ENCODE measurements around the gene PRF1. TPM values are rescaled to one million over a fixed set of nuclear protein-coding genes. Genes with fewer than 3 reads are reported as not detected.

PRF1 gene
- polyA plus RNA-seq, 4 donors, result 0.87 to 2.4 (median 1.6) TPM

DNA sequence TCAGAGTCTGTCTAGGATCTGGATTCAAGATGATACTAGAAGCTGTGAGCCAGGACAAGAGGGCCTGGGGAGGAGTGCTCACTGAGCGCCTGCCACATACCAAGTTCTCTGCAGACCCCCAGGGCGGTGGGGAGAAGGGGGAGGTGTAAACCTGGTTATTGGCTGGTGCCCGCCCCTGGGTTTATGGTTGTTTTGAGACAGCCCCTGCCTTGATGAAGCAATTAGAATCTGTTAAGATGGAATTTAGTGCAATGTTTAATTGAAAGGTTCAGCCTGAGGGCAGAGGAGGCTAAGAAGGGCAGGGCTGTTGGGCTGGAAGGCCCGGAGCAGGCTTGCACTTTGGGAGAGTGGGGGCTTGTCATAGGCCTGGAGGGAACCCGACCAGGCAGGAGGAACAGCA is 42.7 kb downstream of the PRF1 start:
- Histone ChIP-seq H3K27me3 (ENCODE audit: control insufficient read depth in 3 of 3, insufficient read depth in 3 of 3, low read length in 3 of 3) (no peaks in the 10 kb centered on the region), H3K4me3 (ENCODE audit: low read depth in 1 of 3, low read length in 3 of 3) (no peak overlapping the region), H3K9me3 (ENCODE audit: control insufficient read depth in 2 of 2, insufficient read depth in 1 of 2, low read depth in 1 of 2, low read length in 1 of 2) (no peaks in the 10 kb centered on the region), H3K27ac (ENCODE audit: low read depth in 1 of 3, low read length in 2 of 3) (no peak overlapping the region), H3K4me1 (ENCODE audit: control insufficient read depth in 3 of 3, insufficient read depth in 2 of 3, low read depth in 1 of 3, low read length in 2 of 3) (peaks cover 0 to 20% (median 0%) of the 10 kb centered on the region in 3 donors), H3K36me3 (ENCODE audit: control insufficient read depth in 3 of 3, insufficient read depth in 2 of 3, low read depth in 1 of 3, low read length in 3 of 3) (peaks cover 0 to 14% (median 0%) of the 10 kb centered on the region in 3 donors)
- WGBS, 3 donors, result 80 to 86% (median 82%) methylated on average over 5 of the region's 5 CpGs
- DNase-seq (no peak), FAIRE-seq (no peak)

DNA sequence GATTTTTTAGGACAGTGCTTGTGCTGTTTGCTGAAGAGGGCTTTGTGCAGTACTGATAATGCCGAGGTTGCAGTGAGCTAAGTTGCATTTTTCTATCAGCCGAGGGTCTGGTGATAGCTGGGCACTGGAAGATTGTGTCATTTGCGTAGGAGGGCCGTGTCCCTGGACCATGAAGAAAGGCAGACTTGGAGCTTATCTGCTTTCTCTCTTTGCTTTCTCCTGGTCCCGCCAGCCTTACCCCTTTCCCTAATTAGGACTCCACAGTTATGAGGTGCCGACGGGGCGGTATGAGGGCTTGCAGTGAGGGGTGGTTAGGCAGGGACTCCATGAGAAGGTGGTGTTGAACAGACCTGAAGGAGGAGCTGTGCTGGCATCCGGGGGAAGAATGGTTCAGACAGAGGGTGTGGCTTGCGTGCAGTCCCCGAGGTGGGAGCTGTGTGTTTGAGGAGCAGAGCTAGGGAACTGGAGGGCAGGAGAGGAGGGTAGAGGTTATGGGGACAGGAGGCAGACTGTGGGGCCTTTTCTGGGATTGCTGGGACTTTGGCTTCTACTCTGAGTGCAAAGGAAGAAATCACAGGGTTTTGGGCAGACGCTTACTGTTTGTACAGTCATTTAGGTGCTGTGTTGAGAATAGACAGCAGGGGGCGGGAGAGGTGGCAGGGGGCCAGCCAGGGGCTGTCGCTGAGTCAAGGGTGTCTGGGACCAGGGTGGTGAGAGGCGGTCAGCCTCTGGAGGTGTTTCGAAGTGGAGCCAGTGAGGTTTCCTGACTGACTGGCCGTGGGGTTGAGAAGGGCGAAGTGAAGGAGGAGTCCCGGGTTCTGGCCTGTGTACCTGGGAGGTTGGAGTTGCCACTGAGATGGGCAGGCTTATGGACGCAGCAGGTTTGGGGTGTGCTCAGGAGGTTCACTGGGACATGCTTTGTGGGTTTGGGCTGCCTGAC is 43.4 kb downstream of the PRF1 start:
- H3K4me1 ChIP-seq (ENCODE audit: control insufficient read depth in 3 of 3, insufficient read depth in 2 of 3, low read depth in 1 of 3, low read length in 2 of 3), result peaks cover 0 to 20% (median 0%) of the 10 kb centered on the region in 3 donors
- H3K4me3 ChIP-seq (ENCODE audit: low read depth in 1 of 3, low read length in 3 of 3), result no peak overlapping the region
- 22 to 38% (median 23%) methylated on average over 20 of the region's 20 CpGs for WGBS, 3 donors
- no peaks in the 10 kb centered on the region for H3K27me3 ChIP-seq (ENCODE audit: control insufficient read depth in 3 of 3, insufficient read depth in 3 of 3, low read length in 3 of 3)
- DNase-seq (peak; percentile 48 to 68), FAIRE-seq (no peak)
- H3K27ac ChIP-seq (ENCODE audit: low read depth in 1 of 3, low read length in 2 of 3), result peak overlapping the region in 1 of 3 donors; percentile 25
- H3K36me3 ChIP-seq (ENCODE audit: control insufficient read depth in 3 of 3, insufficient read depth in 2 of 3, low read depth in 1 of 3, low read length in 3 of 3), result peaks cover 0 to 8% (median 0%) of the 10 kb centered on the region in 3 donors
- H3K9me3 ChIP-seq (ENCODE audit: control insufficient read depth in 2 of 2, insufficient read depth in 1 of 2, low read depth in 1 of 2, low read length in 1 of 2), result no peaks in the 10 kb centered on the region

DNA sequence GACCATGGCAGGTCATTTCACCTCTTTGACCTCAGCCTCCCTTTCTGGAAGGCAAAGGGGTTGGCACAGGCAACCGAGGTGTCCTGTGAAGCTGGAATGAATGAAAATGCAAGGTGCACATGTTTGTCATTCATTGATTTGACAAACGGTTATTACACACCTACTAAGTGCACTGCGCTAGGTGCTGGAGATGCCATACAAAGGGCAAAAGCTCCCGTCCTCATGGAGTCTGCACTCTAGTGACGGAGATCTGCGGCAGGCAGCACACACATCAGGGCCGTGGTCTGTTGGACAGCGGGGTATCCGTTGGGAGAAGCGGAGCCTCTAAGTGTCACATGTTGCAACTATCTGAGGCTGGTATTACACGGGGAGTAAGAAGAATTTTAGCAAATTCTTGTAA is 44.2 kb downstream of the PRF1 start:
- Histone ChIP-seq H3K4me1 (ENCODE audit: control insufficient read depth in 3 of 3, insufficient read depth in 2 of 3, low read depth in 1 of 3, low read length in 2 of 3) (peaks cover 0 to 20% (median 0%) of the 10 kb centered on the region in 3 donors), H3K36me3 (ENCODE audit: control insufficient read depth in 3 of 3, insufficient read depth in 2 of 3, low read depth in 1 of 3, low read length in 3 of 3) (peaks cover 0 to 10% (median 0%) of the 10 kb centered on the region in 3 donors), H3K27me3 (ENCODE audit: control insufficient read depth in 3 of 3, insufficient read depth in 3 of 3, low read length in 3 of 3) (no peaks in the 10 kb centered on the region), H3K9me3 (ENCODE audit: control insufficient read depth in 2 of 2, insufficient read depth in 1 of 2, low read depth in 1 of 2, low read length in 1 of 2) (no peaks in the 10 kb centered on the region), H3K27ac (ENCODE audit: low read depth in 1 of 3, low read length in 2 of 3) (no peak overlapping the region), H3K4me3 (ENCODE audit: low read depth in 1 of 3, low read length in 3 of 3) (no peak overlapping the region)
- 88 to 92% (median 91%) methylated on average over 11 of the region's 11 CpGs for WGBS, 3 donors
- no peak for DNase-seq
- no peak for FAIRE-seq

DNA sequence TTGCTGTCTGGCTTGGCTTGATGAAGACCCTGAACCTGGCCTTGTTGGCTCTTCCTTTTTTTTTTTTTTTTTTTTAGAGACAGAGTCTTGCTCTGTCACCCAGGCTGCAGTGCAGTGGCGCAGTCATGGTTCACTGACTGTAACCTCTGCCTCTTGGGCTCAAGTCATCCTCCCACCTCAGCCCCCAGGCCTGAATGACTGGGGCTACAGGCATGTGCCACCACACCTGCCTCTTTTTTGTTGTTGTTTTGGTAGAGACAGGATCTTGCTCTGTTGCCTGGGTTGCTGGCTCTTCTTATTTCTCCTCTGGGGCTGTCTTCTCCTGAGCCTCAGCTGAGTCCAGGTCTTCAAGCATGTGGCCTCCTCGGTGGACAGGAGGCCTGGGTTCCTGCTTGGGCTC is 44.7 kb downstream of the PRF1 start:
- FAIRE-seq (no peak), DNase-seq (no peak)
- no peaks in the 10 kb centered on the region for H3K27me3 ChIP-seq (ENCODE audit: control insufficient read depth in 3 of 3, insufficient read depth in 3 of 3, low read length in 3 of 3)
- no peak overlapping the region for H3K27ac ChIP-seq (ENCODE audit: low read depth in 1 of 3, low read length in 2 of 3)
- H3K4me1 ChIP-seq (ENCODE audit: control insufficient read depth in 3 of 3, insufficient read depth in 2 of 3, low read depth in 1 of 3, low read length in 2 of 3), result peaks cover 0 to 23% (median 0%) of the 10 kb centered on the region in 3 donors
- H3K36me3 ChIP-seq (ENCODE audit: control insufficient read depth in 3 of 3, insufficient read depth in 2 of 3, low read depth in 1 of 3, low read length in 3 of 3), result peaks cover 0 to 10% (median 0%) of the 10 kb centered on the region in 3 donors
- no peaks in the 10 kb centered on the region for H3K9me3 ChIP-seq (ENCODE audit: control insufficient read depth in 2 of 2, insufficient read depth in 1 of 2, low read depth in 1 of 2, low read length in 1 of 2)
- H3K4me3 ChIP-seq (ENCODE audit: low read depth in 1 of 3, low read length in 3 of 3), result no peak overlapping the region
- WGBS, 3 donors, result 60 to 74% (median 64%) methylated on average over 2 of the region's 2 CpGs

DNA sequence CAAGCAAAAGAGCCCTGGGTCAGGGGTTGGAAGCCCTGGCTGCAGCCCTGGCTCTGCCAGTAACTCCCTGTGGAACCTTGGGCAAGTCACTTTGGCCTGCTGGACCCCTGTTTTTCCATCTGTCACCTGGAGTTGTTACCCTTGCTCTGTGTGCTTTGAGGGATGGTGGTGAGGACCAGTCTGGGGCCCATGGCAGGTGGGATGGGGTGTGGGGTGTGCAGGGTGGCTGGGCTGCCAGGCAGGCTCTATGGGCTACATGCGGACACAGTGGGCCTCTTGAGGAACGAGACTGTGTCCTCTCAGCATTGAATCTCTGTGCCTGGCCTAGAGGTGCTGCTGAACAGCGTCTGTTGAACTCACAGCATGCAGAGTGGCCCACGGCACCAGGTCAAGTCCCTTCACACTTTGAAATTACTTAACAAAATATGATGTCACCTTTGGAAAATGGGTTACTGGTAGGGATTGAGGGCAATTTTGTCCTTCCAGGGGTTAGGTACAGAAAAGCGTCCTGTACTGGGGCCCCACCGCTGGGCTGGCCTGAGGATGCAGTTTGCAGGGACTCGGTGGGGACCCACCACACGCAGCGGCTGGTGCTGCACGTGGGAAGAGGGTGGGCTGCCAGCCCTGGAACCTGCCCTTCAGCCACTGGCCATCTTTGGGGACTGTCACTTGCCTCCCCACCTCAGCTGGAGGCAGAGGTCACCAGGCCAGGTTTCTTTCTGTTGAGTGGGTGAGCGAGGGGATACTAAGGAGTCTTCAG is 45.3 kb downstream of the PRF1 start:
- Histone ChIP-seq H3K4me3 (ENCODE audit: low read depth in 1 of 3, low read length in 3 of 3) (no peak overlapping the region), H3K36me3 (ENCODE audit: control insufficient read depth in 3 of 3, insufficient read depth in 2 of 3, low read depth in 1 of 3, low read length in 3 of 3) (peaks cover 0 to 10% (median 0%) of the 10 kb centered on the region in 3 donors), H3K9me3 (ENCODE audit: control insufficient read depth in 2 of 2, insufficient read depth in 1 of 2, low read depth in 1 of 2, low read length in 1 of 2) (no peaks in the 10 kb centered on the region), H3K4me1 (ENCODE audit: control insufficient read depth in 3 of 3, insufficient read depth in 2 of 3, low read depth in 1 of 3, low read length in 2 of 3) (peaks cover 0 to 23% (median 0%) of the 10 kb centered on the region in 3 donors), H3K27me3 (ENCODE audit: control insufficient read depth in 3 of 3, insufficient read depth in 3 of 3, low read length in 3 of 3) (no peaks in the 10 kb centered on the region), H3K27ac (ENCODE audit: low read depth in 1 of 3, low read length in 2 of 3) (no peak overlapping the region)
- 92 to 98% (median 92%) methylated on average over 11 of the region's 11 CpGs for WGBS, 3 donors
- FAIRE-seq (no peak), DNase-seq (no peak)

DNA sequence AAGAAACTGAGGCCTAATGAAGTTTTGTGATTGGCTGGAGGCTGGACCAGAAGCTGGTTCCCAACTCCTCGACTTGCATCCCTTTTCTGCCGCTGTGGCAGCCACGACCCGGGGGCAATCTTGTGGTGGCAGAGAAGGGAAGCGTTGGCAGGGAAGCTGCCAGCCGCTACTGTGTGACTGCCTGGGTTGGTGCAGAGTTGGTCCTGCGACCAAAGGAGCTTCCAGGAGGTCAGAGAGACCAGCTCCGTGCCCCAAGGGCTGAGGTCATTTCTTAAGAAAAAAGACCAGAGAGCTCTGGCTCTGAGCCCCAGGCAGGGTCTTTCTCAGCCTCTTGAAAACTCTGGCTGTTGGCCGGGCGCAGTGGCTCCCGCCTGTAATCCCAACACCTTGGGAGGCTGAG is 47.2 kb downstream of the PRF1 start:
- Histone ChIP-seq H3K27me3 (ENCODE audit: control insufficient read depth in 3 of 3, insufficient read depth in 3 of 3, low read length in 3 of 3) (no peaks in the 10 kb centered on the region), H3K36me3 (ENCODE audit: control insufficient read depth in 3 of 3, insufficient read depth in 2 of 3, low read depth in 1 of 3, low read length in 3 of 3) (peaks cover 0 to 15% (median 0%) of the 10 kb centered on the region in 3 donors), H3K27ac (ENCODE audit: low read depth in 1 of 3, low read length in 2 of 3) (no peak overlapping the region), H3K4me1 (ENCODE audit: control insufficient read depth in 3 of 3, insufficient read depth in 2 of 3, low read depth in 1 of 3, low read length in 2 of 3) (peaks cover 0 to 20% (median 0%) of the 10 kb centered on the region in 3 donors), H3K4me3 (ENCODE audit: low read depth in 1 of 3, low read length in 3 of 3) (no peak overlapping the region), H3K9me3 (ENCODE audit: control insufficient read depth in 2 of 2, insufficient read depth in 1 of 2, low read depth in 1 of 2, low read length in 1 of 2) (no peaks in the 10 kb centered on the region)
- WGBS, 3 donors, result 81 to 86% (median 82%) methylated on average over 11 of the region's 11 CpGs
- DNase-seq, result no peak
- no peak for FAIRE-seq

DNA sequence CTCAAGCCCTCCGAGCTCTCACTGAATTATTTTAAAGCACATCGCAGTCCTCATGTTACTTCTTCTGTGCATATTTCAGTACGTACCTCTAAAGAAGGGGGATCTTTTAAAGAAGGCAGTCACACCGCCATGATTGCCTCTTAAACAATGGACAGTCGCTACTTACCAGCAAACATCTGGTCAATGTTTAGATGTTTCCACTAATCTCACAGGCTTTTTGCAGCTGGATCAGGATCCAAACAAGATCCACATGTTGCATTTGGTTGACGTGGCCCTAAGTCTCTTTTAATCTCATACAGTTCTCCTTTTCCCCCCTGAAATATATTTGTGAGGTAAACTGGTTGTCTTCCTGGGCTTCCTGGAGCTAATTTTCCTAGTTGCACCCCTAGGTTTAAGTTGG is 50.0 kb downstream of the PRF1 start:
- H3K27ac ChIP-seq (ENCODE audit: low read depth in 1 of 3, low read length in 2 of 3), result peak overlapping the region in 2 of 3 donors; percentile 14 to 64

DNA sequence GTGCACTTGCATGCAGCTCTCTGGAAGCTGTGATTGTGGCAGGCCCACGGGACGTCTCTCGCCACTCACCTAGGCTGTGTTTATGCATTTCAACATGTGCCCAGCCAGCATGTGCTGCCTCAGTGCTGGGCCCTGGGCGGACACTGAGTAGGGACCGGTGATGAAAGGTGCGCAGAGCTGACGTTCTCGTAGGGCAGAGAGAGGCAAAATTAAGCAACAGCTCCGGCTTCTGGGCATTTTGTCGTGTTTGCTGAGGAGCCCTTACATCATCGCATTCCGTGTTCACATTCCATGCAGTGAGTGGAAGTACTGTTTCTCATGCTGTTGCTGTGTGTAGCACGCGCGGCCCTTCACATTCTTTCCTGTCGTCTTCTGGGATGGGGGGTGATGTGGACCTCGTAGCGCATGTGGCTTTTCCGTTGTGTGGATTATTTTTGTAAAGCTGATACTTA is 50.5 kb downstream of the PRF1 start:
- DNase-seq, result no peak
- Histone ChIP-seq H3K9me3 (ENCODE audit: control insufficient read depth in 2 of 2, insufficient read depth in 1 of 2, low read depth in 1 of 2, low read length in 1 of 2) (no peaks in the 10 kb centered on the region), H3K27me3 (ENCODE audit: control insufficient read depth in 3 of 3, insufficient read depth in 3 of 3, low read length in 3 of 3) (no peaks in the 10 kb centered on the region), H3K27ac (ENCODE audit: low read depth in 1 of 3, low read length in 2 of 3) (peak overlapping the region in 1 of 3 donors; percentile 64), H3K4me1 (ENCODE audit: control insufficient read depth in 3 of 3, insufficient read depth in 2 of 3, low read depth in 1 of 3, low read length in 2 of 3) (peaks cover 0 to 6% (median 0%) of the 10 kb centered on the region in 3 donors), H3K4me3 (ENCODE audit: low read depth in 1 of 3, low read length in 3 of 3) (no peak overlapping the region), H3K36me3 (ENCODE audit: control insufficient read depth in 3 of 3, insufficient read depth in 2 of 3, low read depth in 1 of 3, low read length in 3 of 3) (peaks cover 0 to 17% (median 0%) of the 10 kb centered on the region in 3 donors)
- no peak for FAIRE-seq
- 70 to 85% (median 81%) methylated on average over 19 of the region's 19 CpGs for WGBS, 3 donors

More for the DNA sequence above, 50.0 kb downstream of the PRF1 start:
- DNase-seq (no peak), FAIRE-seq (no peak)
- 74 to 92% (median 79%) methylated on average over 6 of the region's 6 CpGs for WGBS, 3 donors
- Histone ChIP-seq H3K36me3 (ENCODE audit: control insufficient read depth in 3 of 3, insufficient read depth in 2 of 3, low read depth in 1 of 3, low read length in 3 of 3) (peaks cover 0 to 17% (median 0%) of the 10 kb centered on the region in 3 donors), H3K9me3 (ENCODE audit: control insufficient read depth in 2 of 2, insufficient read depth in 1 of 2, low read depth in 1 of 2, low read length in 1 of 2) (no peaks in the 10 kb centered on the region), H3K4me3 (ENCODE audit: low read depth in 1 of 3, low read length in 3 of 3) (no peak overlapping the region), H3K4me1 (ENCODE audit: control insufficient read depth in 3 of 3, insufficient read depth in 2 of 3, low read depth in 1 of 3, low read length in 2 of 3) (peaks cover 0 to 6% (median 0%) of the 10 kb centered on the region in 3 donors), H3K27me3 (ENCODE audit: control insufficient read depth in 3 of 3, insufficient read depth in 3 of 3, low read length in 3 of 3) (no peaks in the 10 kb centered on the region)

All from small intestine (tissue), 7 donors.